ENCODE measurements around the gene ADCY9. TPM values are rescaled to one million over a fixed set of nuclear protein-coding genes. Genes with fewer than 3 reads are reported as not detected.

The ADCY9 gene
- total RNA-seq, 1 experiment from 2014 or later = 9.8 TPM

DNA sequence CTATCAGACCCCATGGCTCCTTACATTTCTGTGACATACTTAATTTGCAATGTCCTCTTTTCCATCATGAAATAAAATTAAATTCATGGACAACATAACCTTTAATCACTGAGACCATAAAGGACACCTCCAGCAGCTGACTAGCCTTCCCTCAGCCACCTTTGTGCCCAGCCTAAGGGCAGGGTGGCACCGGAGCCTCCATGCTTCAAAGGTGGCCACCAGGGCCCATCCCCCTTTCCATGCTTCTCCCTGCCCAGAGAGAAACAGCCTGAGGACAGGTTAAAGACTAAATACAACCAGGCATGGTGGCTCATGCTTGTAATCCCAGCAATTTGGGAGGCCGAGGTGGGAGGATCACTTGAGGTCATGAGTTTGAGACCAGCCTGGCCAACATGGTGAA lies 94.3 kb downstream of the ADCY9 start:
- intact Hi-C loops (cut with micrococcal nuclease) = no loop called here
- H3K27me3 ChIP-seq (ENCODE audit: insufficient read depth, low read length) = no peaks in the 10 kb centered on the region
- H3K4me1 ChIP-seq (ENCODE audit: control insufficient read depth in 1 of 2, insufficient read depth in 2 of 2, low read length in 2 of 2) = peaks cover 0 to 3% of the 10 kb centered on the region in 2 experiments; a peak in 2 of 4 replicates
- H3K4me3 ChIP-seq (replicated peaks in 1 of 2; ENCODE audit: low read depth in 1 of 2, low read length in 2 of 2) = no peak overlapping the region
- no peaks in the 10 kb centered on the region for H3K9me3 ChIP-seq (ENCODE audit: control insufficient read depth in 1 of 2, insufficient read depth in 1 of 2, low read depth in 1 of 2, low read length in 2 of 2)
- ChIA-PET POLR2A (no interaction called here), RAD21 (ENCODE audit: low non-redundant PET in 1 of 2, low total read pairs in 2 of 2, uncharacterized antibody in 2 of 2, unreplicated experiment in 2 of 2) (no interaction called here), CTCF (no interaction called here)
- H3K36me3 ChIP-seq (ENCODE audit: control insufficient read depth in 1 of 2, insufficient read depth in 2 of 2, low read length in 2 of 2) = no peaks in the 10 kb centered on the region
- H3K9ac ChIP-seq (ENCODE audit: low read length) = no peak overlapping the region
- no peak overlapping the region for H3K27ac ChIP-seq (ENCODE audit: low read depth, low read length)
- DNase-seq (ENCODE audit: low read depth, low spot score) = no peak
- H3K9me2 ChIP-seq (ENCODE audit: insufficient read depth) = no peaks in the 10 kb centered on the region
- no peak overlapping the region for H3K4me2 ChIP-seq (ENCODE audit: low read length)
- no peaks in the 10 kb centered on the region for H4K20me1 ChIP-seq (ENCODE audit: insufficient read depth)
- BruUV-seq (replicated peaks) = no TSS peak
- H3K79me2 ChIP-seq (ENCODE audit: insufficient read depth, low read length) = no peaks in the 10 kb centered on the region
- ATAC-seq = no peak
- TF ChIP-seq RAD21 (IDR thresholded peaks at IDR 0.05; ENCODE audit: low read depth) (no peak), YY1 (IDR thresholded peaks at IDR 0.05; ENCODE audit: extremely low read depth, insufficient replicate concordance, low read depth, low read length) (no peak), CEBPB (IDR thresholded peaks at IDR 0.05; ENCODE audit: low read depth) (no peak), POLR2AphosphoS5 (IDR thresholded peaks at IDR 0.05; ENCODE audit: low read depth, low read length) (no peak), ELF1 (IDR thresholded peaks at IDR 0.05; ENCODE audit: borderline replicate concordance, low read depth) (no peak), EGR1 (IDR thresholded peaks at IDR 0.05; ENCODE audit: low read depth) (no peak), SP1 (IDR thresholded peaks at IDR 0.05; ENCODE audit: low read depth) (no peak)
- TF ChIP-seq, protein P1, sequence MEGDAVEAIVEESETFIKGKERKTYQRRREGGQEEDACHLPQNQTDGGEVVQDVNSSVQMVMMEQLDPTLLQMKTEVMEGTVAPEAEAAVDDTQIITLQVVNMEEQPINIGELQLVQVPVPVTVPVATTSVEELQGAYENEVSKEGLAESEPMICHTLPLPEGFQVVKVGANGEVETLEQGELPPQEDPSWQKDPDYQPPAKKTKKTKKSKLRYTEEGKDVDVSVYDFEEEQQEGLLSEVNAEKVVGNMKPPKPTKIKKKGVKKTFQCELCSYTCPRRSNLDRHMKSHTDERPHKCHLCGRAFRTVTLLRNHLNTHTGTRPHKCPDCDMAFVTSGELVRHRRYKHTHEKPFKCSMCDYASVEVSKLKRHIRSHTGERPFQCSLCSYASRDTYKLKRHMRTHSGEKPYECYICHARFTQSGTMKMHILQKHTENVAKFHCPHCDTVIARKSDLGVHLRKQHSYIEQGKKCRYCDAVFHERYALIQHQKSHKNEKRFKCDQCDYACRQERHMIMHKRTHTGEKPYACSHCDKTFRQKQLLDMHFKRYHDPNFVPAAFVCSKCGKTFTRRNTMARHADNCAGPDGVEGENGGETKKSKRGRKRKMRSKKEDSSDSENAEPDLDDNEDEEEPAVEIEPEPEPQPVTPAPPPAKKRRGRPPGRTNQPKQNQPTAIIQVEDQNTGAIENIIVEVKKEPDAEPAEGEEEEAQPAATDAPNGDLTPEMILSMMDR (IDR thresholded peaks at IDR 0.05 in 2 of 3, conservative IDR thresholded peaks at IDR 0.05 in 1 of 3; ENCODE audit: borderline replicate concordance in 1 of 3, insufficient read depth in 1 of 3, low read depth in 2 of 3, low read length in 2 of 3) = no peak
- TF ChIP-seq, protein P2, sequence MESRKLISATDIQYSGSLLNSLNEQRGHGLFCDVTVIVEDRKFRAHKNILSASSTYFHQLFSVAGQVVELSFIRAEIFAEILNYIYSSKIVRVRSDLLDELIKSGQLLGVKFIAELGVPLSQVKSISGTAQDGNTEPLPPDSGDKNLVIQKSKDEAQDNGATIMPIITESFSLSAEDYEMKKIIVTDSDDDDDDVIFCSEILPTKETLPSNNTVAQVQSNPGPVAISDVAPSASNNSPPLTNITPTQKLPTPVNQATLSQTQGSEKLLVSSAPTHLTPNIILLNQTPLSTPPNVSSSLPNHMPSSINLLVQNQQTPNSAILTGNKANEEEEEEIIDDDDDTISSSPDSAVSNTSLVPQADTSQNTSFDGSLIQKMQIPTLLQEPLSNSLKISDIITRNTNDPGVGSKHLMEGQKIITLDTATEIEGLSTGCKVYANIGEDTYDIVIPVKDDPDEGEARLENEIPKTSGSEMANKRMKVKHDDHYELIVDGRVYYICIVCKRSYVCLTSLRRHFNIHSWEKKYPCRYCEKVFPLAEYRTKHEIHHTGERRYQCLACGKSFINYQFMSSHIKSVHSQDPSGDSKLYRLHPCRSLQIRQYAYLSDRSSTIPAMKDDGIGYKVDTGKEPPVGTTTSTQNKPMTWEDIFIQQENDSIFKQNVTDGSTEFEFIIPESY (IDR thresholded peaks at IDR 0.05; ENCODE audit: extremely low read depth, insufficient replicate concordance, low read length) = no peak
- TF ChIP-seq, protein P3, sequence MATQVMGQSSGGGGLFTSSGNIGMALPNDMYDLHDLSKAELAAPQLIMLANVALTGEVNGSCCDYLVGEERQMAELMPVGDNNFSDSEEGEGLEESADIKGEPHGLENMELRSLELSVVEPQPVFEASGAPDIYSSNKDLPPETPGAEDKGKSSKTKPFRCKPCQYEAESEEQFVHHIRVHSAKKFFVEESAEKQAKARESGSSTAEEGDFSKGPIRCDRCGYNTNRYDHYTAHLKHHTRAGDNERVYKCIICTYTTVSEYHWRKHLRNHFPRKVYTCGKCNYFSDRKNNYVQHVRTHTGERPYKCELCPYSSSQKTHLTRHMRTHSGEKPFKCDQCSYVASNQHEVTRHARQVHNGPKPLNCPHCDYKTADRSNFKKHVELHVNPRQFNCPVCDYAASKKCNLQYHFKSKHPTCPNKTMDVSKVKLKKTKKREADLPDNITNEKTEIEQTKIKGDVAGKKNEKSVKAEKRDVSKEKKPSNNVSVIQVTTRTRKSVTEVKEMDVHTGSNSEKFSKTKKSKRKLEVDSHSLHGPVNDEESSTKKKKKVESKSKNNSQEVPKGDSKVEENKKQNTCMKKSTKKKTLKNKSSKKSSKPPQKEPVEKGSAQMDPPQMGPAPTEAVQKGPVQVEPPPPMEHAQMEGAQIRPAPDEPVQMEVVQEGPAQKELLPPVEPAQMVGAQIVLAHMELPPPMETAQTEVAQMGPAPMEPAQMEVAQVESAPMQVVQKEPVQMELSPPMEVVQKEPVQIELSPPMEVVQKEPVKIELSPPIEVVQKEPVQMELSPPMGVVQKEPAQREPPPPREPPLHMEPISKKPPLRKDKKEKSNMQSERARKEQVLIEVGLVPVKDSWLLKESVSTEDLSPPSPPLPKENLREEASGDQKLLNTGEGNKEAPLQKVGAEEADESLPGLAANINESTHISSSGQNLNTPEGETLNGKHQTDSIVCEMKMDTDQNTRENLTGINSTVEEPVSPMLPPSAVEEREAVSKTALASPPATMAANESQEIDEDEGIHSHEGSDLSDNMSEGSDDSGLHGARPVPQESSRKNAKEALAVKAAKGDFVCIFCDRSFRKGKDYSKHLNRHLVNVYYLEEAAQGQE (IDR thresholded peaks at IDR 0.05; ENCODE audit: low read depth) = no peak
- TF ChIP-seq, protein P4, sequence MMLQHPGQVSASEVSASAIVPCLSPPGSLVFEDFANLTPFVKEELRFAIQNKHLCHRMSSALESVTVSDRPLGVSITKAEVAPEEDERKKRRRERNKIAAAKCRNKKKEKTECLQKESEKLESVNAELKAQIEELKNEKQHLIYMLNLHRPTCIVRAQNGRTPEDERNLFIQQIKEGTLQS (IDR thresholded peaks at IDR 0.05) = no peak
- no peak overlapping the region for H2AFZ ChIP-seq (ENCODE audit: low read depth, low read length, poor library complexity, severe bottlenecking)

Measured in HCT116 (cell line).